Measurements from ENCODE around the gene AIMP2. TPM values are rescaled to one million over a fixed set of nuclear protein-coding genes. Genes with fewer than 3 reads are reported as not detected.
A peak's percentile ranks its signal among the peaks of the same experiment; 100 is the strongest.
"Not testable (repeated sequence)": the region's sequence is repeated elsewhere in the genome, so short reads cannot be mapped to it uniquely, and the experiment has no call there.

AIMP2 gene
- total RNA-seq, result 112 and 136 TPM in 2 replicates
- polyA plus RNA-seq (2012), result 77.4 TPM

DNA sequence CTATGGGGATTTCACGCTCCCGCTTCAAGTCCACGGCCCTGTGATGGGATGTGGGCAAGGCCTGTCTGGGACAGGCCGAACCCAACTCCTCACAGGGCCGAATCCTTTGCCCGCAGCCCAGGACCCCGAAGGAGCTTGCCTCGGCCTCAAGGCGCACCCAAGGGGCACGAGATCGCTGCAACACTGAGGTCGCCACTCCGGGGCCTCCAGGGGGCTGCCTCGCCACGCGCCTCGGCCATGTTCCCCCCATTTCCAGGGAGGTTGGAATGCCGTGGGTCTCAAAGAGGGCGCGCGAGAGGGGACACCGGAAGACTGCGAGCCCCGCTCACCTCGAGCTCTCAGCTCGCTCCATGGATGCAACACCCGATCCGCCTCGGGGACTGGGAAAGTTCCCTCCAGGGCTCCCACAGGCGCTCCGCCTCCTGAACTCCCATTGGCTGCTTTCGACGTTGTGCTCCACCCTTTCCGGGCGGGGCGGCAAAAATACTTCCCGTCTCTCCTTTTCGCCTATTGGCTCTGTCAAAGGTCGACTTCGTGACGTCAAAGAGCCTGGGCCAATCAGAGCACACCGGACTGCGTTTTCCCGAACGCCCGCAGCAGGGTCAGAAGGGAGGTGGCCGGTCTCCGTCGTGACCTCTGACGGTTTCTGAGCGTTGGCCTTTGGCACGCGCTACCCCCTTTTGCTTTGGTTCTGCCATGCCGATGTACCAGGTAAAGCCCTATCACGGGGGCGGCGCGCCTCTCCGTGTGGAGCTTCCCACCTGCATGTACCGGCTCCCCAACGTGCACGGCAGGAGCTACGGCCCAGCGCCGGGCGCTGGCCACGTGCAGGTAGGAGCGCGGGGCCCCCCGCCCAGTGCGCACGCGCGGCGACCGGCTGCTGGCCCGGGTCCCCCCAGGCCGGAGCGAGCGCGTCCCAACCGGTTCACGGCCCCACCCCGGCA, at the start of gene AIMP2, which contains the start of gene PMS2:
TSS of gene AIMP2 (plus strand) at position 605 of the 944 bp plus-strand sequence. CDS start at position 697, 92 bp downstream.
TSS of gene PMS2 (minus strand) at position 382 of the 944 bp plus-strand sequence. CDS start at position 352, 30 bp downstream.
- peak; percentile 100 for DNase-seq (ENCODE audit: low read depth)

DNA sequence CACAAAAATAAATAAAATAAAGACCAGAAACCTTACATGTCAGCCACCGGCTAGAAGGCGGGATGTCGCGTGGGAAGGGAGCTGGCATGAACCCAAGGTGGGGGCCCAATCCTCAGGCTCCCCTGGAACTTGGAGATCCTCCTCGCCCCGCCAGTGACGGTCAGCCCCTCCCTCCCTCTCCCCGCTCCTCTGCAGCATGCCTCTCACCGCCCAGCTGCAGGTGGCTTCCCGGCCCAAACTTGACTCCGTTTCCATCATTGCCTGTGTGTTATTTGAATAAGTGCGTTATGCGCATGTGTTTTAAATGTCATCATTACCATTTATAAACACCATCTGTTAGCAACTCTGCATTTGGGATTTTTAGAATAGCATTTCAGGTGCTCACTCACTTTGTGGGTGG, 45.9 kb upstream of the AIMP2 start:
- not testable (repeated sequence) for DNase-seq (ENCODE audit: low read depth)

DNA sequence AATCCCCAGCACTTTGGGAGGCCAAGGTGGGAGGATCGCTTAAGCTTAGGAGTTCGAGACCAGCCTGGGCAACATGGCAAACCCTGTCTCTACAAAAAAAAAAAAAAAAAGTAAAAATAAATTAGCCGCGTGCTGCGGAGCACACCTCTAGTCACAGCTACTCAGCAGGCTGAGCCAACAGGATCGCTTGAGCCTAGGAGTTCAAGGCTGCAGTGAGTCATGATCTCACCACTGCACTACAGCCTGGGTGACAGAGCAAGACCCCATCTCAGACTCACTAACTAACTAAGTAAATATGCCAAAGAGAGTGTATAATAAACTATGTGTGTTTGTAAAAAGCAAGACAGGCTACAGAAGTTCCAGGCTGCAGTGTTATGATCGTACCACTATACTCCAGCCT, 45.3 kb upstream of the AIMP2 start:
- DNase-seq (ENCODE audit: low read depth), result not testable (repeated sequence)

DNA sequence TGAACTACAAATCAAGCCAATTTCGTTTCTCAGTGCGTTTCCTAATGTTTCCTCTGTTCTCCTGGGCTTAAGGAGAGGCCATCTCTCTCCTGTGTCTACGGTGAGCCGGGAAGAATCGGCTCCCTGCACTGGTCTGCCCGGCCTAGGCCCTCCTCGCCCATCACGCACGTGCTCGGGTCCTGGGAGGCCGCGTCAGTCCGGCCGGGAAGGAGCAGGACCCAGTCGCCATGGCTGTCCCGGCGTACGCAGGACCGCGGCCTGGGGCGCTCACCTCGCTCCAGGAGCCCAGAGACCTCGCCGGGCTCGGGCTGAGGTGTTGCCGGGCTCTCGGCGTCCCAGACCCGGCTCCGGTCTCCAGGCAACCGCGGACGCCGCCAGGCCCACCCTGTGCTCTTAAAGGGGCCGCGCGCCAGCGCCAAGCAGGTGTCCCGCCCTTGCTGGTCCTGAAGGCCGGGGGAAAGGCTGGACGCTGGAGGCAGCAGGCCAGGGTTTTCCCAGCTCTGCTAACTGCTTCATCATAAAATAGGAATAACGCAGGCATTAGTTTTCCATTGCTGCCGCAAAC, 38.6 kb upstream of the AIMP2 start, which contains the start of gene RSPH10B:
TSS of gene RSPH10B (minus strand) at position 343 of the 565 bp plus-strand sequence. CDS start 3,573 bp downstream, outside the sequence.
- not testable (repeated sequence) for DNase-seq (ENCODE audit: low read depth)

DNA sequence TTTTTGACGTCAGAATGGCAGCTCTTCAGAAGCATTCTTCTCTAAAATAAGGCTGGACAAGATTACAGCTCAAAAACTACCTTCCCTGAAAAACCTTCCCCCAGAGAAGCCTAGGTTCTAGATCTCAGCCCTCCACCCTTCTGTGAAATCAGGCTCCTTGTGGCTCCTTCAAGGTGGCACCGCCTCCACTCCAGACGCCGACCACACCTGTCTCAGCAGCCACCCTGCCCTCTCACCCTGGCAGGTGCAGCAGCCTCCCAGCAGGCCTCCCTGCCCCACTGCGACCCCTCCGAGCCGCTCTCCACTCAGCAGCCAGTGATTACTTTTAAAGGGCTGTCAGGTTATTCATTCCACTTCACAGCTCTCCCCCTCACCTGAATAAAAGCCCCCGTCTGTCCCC, 35.5 kb upstream of the AIMP2 start:
- not testable (repeated sequence) for DNase-seq (ENCODE audit: low read depth)

DNA sequence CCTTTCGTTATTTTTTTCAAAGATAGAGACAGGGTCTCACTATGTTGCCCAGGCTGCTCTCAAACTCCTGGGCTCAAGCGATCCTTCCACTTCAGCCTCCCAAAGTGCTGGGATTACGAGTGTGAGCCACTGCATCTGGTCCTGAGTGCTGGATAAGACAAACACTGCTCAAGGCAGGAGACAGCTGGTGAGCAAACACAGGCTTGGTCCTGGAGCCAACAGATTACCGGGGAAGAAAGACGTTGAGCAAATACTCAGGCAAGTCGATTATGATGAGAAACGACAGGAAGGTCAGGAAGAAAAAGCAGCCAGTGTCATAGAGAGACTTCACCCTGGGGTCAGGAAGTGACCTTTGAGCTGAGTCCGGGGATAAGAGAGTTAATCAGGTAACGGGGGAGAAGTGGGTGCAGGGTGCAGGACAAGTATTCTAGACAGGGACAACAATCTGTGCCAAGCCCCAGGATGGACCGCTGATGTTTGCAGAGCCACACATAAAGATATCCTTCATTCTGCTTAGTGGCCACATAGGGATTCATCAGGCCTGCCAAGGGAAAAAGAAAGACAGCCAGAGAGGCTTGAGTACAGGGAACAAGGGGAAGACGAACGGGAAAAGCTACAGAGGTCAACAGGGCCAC, 29.3 kb upstream of the AIMP2 start:
- not testable (repeated sequence) for DNase-seq (ENCODE audit: low read depth)

DNA sequence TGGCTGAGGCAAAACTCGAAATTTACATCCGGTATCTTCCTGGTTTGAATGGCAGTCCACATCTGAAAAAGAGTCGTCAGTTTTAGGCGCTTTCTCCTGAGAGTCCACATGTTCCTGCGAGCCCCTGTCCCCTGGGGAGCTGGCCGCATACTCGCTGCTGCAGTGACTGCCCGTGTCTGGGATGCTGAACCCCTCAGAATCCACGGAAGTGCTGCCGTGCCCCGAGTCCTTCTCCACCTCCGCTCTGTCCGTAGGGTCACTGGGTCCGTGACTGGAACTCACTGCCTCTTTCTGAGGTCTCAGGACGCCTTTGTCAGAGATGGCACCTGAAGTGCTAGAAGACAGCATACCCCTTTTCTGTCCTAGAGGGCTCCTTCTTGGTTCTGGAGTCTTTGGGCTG, 22.0 kb upstream of the AIMP2 start:
- not testable (repeated sequence) for DNase-seq (ENCODE audit: low read depth)

DNA sequence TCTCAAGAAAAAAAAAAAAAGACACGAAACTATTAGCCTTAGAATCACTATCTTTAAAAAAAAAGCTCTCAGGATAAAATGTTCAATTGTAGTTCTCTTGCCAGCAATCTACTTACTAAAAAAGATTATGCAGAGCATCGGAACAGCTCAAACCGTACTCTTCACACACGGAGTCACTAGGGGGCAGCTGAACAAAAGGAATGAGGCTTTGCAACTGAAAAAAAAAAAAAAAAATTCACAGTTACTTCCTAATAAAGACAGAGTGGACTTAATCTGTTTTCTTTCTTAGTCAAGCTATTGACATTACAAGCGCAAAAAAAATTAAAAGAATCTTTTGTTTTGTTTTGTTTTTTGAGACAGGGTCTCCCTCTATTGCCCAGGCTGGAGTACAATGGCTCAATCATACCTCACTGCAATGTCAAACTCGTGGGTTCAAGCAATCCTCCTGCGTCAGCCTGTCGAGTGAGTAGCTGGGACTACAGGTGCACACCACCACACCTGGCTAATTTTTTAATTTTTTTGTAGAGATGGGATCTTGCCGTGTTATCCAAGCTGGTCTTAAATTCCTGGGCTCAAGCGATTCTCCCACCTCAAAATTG, 11.8 kb upstream of the AIMP2 start:
- DNase-seq (ENCODE audit: low read depth), result peak; percentile 75

DNA sequence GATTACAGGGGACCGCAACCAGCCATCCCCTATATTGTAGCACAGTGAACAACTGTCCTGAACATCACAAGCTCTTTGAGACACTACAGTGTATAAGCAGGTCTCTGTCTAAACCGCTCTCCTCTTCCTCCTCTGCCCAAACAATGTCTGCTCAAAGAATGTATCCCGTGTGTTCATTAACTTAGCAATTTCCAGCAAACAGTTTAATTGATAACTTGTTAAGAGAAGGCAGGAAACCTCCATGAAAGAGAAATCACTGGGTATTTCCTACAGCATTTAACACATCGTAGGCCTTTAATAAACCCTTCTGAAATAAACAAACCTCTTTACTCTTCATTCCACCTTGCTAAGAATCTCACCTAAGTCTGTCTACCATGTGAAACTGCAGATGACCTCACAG, 1.7 kb upstream of the AIMP2 start:
- no peak for DNase-seq (ENCODE audit: low read depth)

DNA sequence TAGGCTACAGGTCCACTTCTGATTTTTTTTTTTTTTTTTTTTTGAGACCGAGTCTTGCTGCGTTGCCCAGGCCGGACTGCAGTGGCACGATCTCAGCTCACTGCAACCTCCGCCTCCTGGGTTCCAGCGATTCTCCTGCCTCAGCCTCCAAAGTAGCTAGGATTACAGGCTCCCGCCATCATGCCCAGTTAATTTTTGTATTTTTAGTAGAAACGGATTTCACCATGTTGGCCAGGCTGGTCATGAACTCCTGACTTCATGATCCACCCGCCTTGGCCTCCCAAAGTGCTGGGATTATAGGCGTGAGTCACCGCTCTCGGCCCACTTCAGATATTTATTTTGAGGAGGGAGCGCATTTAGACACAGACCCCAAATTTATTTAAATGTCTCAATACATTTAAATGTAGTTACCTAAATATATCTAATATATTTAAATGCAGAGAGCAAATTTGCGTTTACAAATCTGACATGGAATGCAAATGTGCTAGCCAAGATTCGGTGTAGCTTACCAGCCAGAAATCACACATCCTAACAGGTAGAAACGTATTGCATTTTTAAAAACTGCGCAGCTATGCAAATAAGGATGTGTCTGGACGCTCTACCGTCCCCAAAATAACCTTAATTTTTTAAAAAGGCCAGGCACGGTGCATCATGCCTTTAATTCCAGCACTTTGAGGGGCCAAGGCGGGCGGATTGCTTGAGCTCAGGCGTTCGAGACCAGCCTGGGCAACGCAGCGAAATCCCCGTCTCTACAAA, 1.1 kb upstream of the AIMP2 start:
- DNase-seq (ENCODE audit: low read depth), result not testable (repeated sequence)

DNA sequence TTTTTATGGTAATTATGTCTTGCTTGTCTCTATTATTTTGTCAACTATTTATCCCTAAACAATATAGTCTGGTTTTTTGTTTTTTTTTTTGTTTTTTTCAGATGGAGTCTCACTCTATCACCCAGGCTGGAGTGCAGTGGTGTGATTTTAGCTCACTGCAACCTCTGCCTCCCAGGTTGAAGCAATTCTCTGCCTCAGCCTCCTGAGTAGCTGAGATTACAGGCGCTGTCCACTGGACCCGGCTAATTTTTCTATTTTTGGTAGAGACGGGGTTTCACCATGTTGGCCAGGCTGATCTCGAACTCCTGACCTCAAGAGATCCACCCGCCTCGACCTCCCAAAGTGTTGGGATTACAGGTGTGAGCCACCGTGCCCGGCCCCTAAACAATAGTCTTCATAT, 1.3 kb downstream of the AIMP2 start:
- DNase-seq (ENCODE audit: low read depth), result not testable (repeated sequence)

DNA sequence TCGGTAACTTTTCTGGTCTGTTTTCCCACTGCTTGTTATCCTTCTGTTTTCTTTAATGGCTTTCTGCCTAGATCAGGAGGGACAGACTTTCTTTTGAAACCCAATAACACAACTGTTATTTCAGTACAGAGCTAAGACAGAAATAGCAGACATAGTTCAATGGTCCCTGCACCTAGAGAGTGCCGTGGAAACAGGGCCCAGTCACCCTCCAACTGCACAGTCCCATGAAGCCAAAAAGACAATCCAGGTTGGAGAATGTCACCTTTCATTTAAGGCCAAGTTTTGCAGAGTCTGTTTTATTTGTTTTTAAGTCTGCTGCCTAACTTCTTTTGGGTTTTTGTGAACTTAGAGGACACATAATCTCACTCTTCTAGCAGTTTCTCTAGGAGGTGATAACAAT, 2.5 kb downstream of the AIMP2 start:
- DNase-seq (ENCODE audit: low read depth), result no peak

DNA sequence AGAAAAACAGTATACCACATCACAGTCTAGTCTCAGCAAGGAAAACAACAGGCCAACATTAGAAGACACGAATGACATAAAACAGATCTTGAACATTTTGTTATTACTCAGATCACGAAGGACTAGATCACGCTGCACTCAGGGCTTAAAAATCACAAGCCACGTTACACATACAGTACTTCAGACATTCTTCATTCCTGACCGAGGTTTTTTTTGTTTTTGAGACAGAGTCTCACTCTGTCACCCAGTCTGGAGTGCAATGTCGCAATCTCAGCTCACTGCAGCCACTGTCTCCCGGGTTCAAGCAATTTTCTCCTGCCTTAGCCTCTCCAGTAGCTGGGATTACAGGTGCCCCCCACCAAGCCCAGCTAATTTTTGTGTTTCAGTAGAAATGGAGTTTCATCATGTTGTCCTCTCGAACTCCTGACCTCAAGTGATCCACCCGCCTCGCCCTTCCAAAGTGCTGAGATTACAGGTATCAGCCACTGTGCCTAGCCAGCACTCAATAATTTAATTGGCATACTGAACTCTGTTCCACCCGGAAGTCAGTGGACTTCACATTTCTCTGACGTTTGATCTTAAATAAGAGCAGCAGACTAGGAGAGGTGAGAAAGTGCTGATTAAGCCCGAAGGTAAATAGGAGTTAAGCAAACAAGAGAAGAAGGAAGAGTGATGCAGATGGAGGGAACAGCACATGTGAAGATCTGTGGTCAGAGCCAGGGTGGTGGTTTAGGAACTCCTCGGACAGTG, 3.5 kb downstream of the AIMP2 start:
- DNase-seq (ENCODE audit: low read depth), result no peak

DNA sequence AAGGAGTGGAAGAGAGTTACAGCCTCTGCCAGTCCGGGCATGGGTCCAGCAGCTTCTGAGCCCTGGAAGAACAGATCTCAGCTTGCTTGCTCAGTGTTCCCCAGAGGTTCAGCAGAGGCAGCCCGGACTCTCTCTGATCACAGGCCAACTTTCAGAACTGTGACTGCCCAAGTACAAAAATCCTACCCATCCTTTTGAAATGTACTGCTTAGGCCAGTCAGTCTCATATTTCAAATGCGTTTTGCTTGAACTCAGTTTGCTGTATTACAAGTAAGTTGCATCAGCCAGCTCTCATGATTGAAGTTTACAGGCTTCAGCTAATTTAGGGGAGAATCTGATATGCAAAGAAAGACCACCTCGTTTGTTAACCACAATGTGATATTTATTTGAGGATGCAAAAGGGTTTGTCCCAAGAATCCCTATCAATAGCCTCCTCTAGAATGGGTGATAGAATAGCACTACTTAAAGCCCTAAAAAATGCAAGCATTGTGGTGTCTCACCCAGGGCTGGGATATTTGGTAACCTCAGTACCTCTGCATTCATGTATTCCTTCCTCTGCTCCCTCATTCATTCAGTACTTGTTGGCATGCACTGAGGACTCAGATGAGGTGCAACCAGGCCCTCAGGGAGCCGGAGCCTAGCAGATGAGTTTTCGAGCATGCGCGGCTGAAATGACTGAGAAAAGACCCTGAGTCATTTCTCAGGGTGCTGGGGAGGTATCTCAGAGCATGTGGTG, 7.0 kb downstream of the AIMP2 start:
- DNase-seq (ENCODE audit: low read depth), result peak; percentile 91

DNA sequence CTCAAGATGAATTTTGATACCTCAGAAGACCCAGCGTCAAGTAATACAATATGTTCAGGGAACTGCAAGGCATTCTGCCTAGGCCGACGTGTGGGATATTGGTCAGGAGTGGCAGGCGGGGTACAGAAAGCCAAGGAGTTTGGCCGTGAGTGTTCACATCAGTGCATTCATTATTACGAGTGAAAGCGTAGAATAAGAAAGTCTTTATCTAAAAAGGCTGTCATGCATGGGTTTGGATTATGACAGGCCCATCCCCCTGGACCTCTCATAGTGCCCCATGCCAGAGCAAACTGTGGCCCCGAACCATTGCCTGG, 7.5 kb downstream of the AIMP2 start:
- DNase-seq (ENCODE audit: low read depth), result no peak

DNA sequence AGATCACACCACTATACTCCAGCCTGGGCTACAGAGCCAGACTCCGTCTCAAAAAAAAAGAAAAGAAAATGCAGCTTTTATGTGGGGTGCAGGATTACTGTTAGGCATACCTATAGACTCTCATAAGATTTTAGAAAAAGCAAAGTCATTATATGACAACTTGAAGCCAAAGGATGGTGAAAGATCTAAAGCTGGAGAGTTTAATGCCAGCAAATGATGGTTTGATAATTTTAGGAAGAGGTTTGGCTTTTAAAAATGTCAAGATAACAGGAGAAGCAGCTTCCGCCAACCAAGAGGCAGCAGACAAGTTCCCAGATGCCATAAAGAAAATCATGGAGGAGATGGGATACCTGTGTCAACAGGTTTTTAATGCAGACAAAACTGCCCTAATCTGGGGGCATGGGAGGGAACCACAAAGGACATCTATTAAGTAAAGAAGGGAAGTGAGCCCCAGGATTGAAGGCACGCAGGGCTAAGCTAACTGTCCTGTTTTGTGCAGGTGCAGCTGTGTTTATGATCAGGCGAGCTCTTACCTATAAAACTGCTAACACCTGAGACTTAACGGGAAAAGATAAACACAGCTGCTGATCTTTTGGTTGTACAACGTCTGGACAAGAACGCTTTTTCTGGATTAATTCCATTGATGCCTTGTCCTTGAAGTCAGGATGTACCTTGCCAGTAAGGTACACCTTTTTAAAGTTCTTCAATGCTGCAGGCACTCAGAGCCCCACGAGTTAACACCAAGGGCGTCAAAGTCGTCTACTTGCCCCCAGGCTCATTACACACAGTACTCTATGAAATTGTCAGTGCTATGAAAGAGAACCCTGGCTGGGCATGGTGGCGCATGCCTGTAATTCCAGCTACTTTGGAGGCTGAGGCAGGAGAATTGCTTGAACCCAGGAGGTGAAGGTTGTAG, 11.6 kb downstream of the AIMP2 start:
- DNase-seq (ENCODE audit: low read depth), result no peak

DNA sequence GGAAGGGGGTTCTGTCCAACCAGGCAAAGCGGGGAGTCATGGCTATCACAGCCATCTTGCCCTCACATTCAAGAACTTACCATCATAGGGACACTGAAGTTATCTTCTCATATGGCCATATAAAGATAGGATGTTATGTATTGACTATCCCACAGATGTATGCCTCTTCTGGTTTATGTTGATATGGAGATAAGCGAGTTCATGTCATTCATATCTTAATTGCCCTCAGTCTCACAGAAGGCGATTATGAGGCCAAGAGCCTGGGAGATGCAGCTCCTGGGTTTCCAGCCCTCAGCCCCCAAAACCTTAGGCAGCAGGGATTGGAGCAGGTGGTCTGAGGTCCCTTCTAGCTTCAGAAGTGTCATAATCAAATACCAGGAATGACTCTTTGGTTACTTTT, 13.6 kb downstream of the AIMP2 start:
- no peak for DNase-seq (ENCODE audit: low read depth)

DNA sequence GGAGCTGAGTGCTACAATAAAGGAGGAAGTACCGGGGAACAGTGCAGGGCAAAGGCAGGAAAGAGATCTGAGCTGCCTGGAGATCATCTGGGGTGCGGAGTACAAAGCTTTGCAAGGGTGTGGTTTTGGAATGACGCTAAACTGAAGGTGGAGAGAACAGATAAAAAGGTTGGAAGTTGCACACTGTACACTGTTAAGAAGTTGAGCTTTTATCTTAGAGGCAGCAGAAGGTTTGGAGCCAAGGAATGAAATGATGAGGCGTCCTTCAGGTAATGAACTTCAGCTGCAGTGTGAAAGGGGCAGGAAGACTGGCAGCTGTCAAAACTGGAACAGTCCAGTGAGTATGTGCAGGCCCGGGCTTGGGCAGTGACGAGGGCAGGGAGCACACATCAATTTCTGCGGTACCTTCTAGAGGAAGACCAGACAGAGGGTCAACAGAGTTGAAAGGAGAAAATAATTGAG, 14.9 kb downstream of the AIMP2 start:
- no peak for DNase-seq (ENCODE audit: low read depth)

All from myocyte (in vitro differentiated cells).